ENCODE data around the gene ANK3. TPM values are rescaled to one million over a fixed set of nuclear protein-coding genes. Genes with fewer than 3 reads are reported as not detected.

ANK3 gene
- total RNA-seq, 2 donors from 2014 or later: 65.0 to 79.5 TPM

GRCh38 chr10:60197206-60197605 is 192.5 kb downstream of the ANK3 start:
- Histone ChIP-seq H3K27me3 (ENCODE audit: control insufficient read depth, insufficient read depth, low read length, poor library complexity, severe bottlenecking) (no peaks in the 10 kb centered on the region), H3K9ac (ENCODE audit: extremely low read depth, low read length, poor library complexity, severe bottlenecking) (no peak overlapping the region), H3K36me3 (ENCODE audit: control insufficient read depth, insufficient read depth, low read length) (no peaks in the 10 kb centered on the region), H3K27ac (ENCODE audit: low read depth, low read length) (no peak overlapping the region), H3K4me1 (ENCODE audit: control insufficient read depth, insufficient read depth, low read length) (no peaks in the 10 kb centered on the region), H3K9me3 (ENCODE audit: control insufficient read depth, low read length) (no peaks in the 10 kb centered on the region), H3K4me3 (ENCODE audit: low read length) (no peak overlapping the region)
- Mint-ChIP-seq H3K27ac (no peak overlapping the region), H3K36me3 (ENCODE audit: low read depth) (peaks cover 29% of the 10 kb centered on the region), H3K4me1 (no peaks in the 10 kb centered on the region), H3K27me3 (ENCODE audit: insufficient read depth) (no peaks in the 10 kb centered on the region), H3K4me3 (no peak overlapping the region), H3K9me3 (no peaks in the 10 kb centered on the region)
- WGBS, 2 experiments (ENCODE audit: insufficient coverage in 1 of 2, insufficient read length in 1 of 2): 72 to 100% methylated on average over 3 of the region's 3 CpGs
- DNase-seq: no peak
- TF ChIP-seq, protein P1, sequence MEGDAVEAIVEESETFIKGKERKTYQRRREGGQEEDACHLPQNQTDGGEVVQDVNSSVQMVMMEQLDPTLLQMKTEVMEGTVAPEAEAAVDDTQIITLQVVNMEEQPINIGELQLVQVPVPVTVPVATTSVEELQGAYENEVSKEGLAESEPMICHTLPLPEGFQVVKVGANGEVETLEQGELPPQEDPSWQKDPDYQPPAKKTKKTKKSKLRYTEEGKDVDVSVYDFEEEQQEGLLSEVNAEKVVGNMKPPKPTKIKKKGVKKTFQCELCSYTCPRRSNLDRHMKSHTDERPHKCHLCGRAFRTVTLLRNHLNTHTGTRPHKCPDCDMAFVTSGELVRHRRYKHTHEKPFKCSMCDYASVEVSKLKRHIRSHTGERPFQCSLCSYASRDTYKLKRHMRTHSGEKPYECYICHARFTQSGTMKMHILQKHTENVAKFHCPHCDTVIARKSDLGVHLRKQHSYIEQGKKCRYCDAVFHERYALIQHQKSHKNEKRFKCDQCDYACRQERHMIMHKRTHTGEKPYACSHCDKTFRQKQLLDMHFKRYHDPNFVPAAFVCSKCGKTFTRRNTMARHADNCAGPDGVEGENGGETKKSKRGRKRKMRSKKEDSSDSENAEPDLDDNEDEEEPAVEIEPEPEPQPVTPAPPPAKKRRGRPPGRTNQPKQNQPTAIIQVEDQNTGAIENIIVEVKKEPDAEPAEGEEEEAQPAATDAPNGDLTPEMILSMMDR (conservative IDR thresholded peaks at IDR 0.05): no peak

- H3K27ac ChIP-seq (ENCODE audit: low read depth, low read length): no peak overlapping the region
- H3K27me3 Mint-ChIP-seq (ENCODE audit: insufficient read depth): no peaks in the 10 kb centered on the region
- no peaks in the 10 kb centered on the region for H3K4me1 ChIP-seq (ENCODE audit: control insufficient read depth, insufficient read depth, low read length)
- H3K27me3 ChIP-seq (ENCODE audit: control insufficient read depth, insufficient read depth, low read length, poor library complexity, severe bottlenecking): no peaks in the 10 kb centered on the region
- peaks cover 34% of the 10 kb centered on the region for H3K36me3 Mint-ChIP-seq (ENCODE audit: low read depth)
- no peak overlapping the region for H3K27ac Mint-ChIP-seq
- TF ChIP-seq, protein P1 (conservative IDR thresholded peaks at IDR 0.05): no peak
- peaks cover 11% of the 10 kb centered on the region for H3K9me3 ChIP-seq (ENCODE audit: control insufficient read depth, low read length)
- no peak overlapping the region for H3K9ac ChIP-seq (ENCODE audit: extremely low read depth, low read length, poor library complexity, severe bottlenecking)
- no peak overlapping the region for H3K4me3 Mint-ChIP-seq
- H3K4me1 Mint-ChIP-seq: peaks cover 8% of the 10 kb centered on the region
- H3K36me3 ChIP-seq (ENCODE audit: control insufficient read depth, insufficient read depth, low read length): no peaks in the 10 kb centered on the region
- peaks cover 11% of the 10 kb centered on the region for H3K9me3 Mint-ChIP-seq
- no peak overlapping the region for H3K4me3 ChIP-seq (ENCODE audit: low read length)
- no peak for DNase-seq
These were observed 195.3 kb downstream of the ANK3 start for GRCh38 chr10:60194421-60194820.

- H3K9ac ChIP-seq (ENCODE audit: extremely low read depth, low read length, poor library complexity, severe bottlenecking): no peak overlapping the region
- H3K27me3 Mint-ChIP-seq (ENCODE audit: insufficient read depth): no peaks in the 10 kb centered on the region
- TF ChIP-seq, protein P1 (conservative IDR thresholded peaks at IDR 0.05): no peak
- H3K4me3 ChIP-seq (ENCODE audit: low read length): no peak overlapping the region
- H3K4me1 Mint-ChIP-seq: peaks cover 11% of the 10 kb centered on the region
- peaks cover 11% of the 10 kb centered on the region for H3K9me3 ChIP-seq (ENCODE audit: control insufficient read depth, low read length)
- H3K27ac Mint-ChIP-seq: no peak overlapping the region
- no peaks in the 10 kb centered on the region for H3K27me3 ChIP-seq (ENCODE audit: control insufficient read depth, insufficient read depth, low read length, poor library complexity, severe bottlenecking)
- no peak overlapping the region for H3K27ac ChIP-seq (ENCODE audit: low read depth, low read length)
- peaks cover 11% of the 10 kb centered on the region for H3K9me3 Mint-ChIP-seq
- H3K36me3 Mint-ChIP-seq (ENCODE audit: low read depth): peaks cover 34% of the 10 kb centered on the region
- no peaks in the 10 kb centered on the region for H3K36me3 ChIP-seq (ENCODE audit: control insufficient read depth, insufficient read depth, low read length)
- no peak for DNase-seq
- peaks cover 8% of the 10 kb centered on the region for H3K4me1 ChIP-seq (ENCODE audit: control insufficient read depth, insufficient read depth, low read length)
- no peak overlapping the region for H3K4me3 Mint-ChIP-seq
These were observed 196.7 kb downstream of the ANK3 start for GRCh38 chr10:60192946-60193345.
